SH-SY5Y (cell line): ENCODE results near the gene ANKRD29.

Experiments used
- GATA2 ChIP-seq: IDR thresholded peaks from 2 replicates; pipeline ENCODE4 v1.6.1; 2011; ENCODE audit warnings: mild to moderate bottlenecking, low read depth, low read length
- GATA3 ChIP-seq: IDR thresholded peaks from 2 replicates; pipeline ENCODE4 v1.6.1; 2011; ENCODE audit warnings: low read depth, mild to moderate bottlenecking, low read length, moderate library complexity

- TF ChIP-seq GATA3 (no peak), GATA2 (no peak)
These were observed 13.6 kb downstream of the ANKRD29 start for GRCh38 chr18:23648940-23649607.
